Measurements from ENCODE around the gene MPV17. TPM values are rescaled to one million over a fixed set of nuclear protein-coding genes. Genes with fewer than 3 reads are reported as not detected.

Gene MPV17
- total and polyA plus RNA-seq, 2 of the 13 experiments (the other 11 are each of a cell fraction or from before 2014, with no cell fraction given) = 48.9 to 129 TPM

- TF ChIP-seq AFF4 (CRISPR knock-in tag; IDR thresholded peaks at IDR 0.05) (no peak), FOXJ3 (CRISPR knock-in tag; IDR thresholded peaks at IDR 0.05; ENCODE audit: borderline replicate concordance) (no peak), ZBTB34 (CRISPR knock-in tag; IDR thresholded peaks at IDR 0.05) (no peak), ZNF451 (CRISPR knock-in tag; IDR thresholded peaks at IDR 0.05) (no peak), ZBTB3 (CRISPR knock-in tag; IDR thresholded peaks at IDR 0.05; ENCODE audit: borderline replicate concordance, low read depth) (peak; percentile 81; the same call in 1 of the 2 replicates), POLR2A (IDR thresholded peaks at IDR 0.05; ENCODE audit: insufficient read depth in 1 of 2, low read depth in 2 of 2, low read length in 2 of 2) (peak in 1 of 2 experiments; percentile 68; a peak in 1 of 4 replicates), ZBTB46 (CRISPR knock-in tag; IDR thresholded peaks at IDR 0.05; ENCODE audit: borderline replicate concordance) (no peak), GMEB2 (CRISPR knock-in tag; IDR thresholded peaks at IDR 0.05; ENCODE audit: low read depth) (no peak), LCORL (IDR thresholded peaks at IDR 0.05) (no peak), LCORL (CRISPR knock-in tag; IDR thresholded peaks at IDR 0.05) (no peak), SIN3A (IDR thresholded peaks at IDR 0.05; ENCODE audit: borderline replicate concordance, low read depth, low read length) (no peak; the same call in none of the 2 replicates), ATM (IDR thresholded peaks at IDR 0.05; ENCODE audit: borderline replicate concordance) (no peak), ZNF788 (CRISPR knock-in tag; IDR thresholded peaks at IDR 0.05; ENCODE audit: borderline replicate concordance) (no peak), SYNCRIP (IDR thresholded peaks at IDR 0.05; ENCODE audit: insufficient read depth, low read depth, low read length) (no peak), ZNF441 (CRISPR knock-in tag; IDR thresholded peaks at IDR 0.05; ENCODE audit: borderline replicate concordance) (peak; percentile 39; the same call in 1 of the 2 replicates), ZNF598 (CRISPR knock-in tag; IDR thresholded peaks at IDR 0.05; ENCODE audit: borderline replicate concordance) (no peak; the same call in 1 of the 2 replicates), EP300 (IDR thresholded peaks at IDR 0.05; ENCODE audit: low read depth in 2 of 2, low read length in 2 of 2) (no peak), EP300 (CRISPR knock-in tag; IDR thresholded peaks at IDR 0.05; ENCODE audit: borderline replicate concordance) (no peak), ZNF792 (CRISPR knock-in tag; IDR thresholded peaks at IDR 0.05) (no peak; the same call in 1 of the 2 replicates), RFX5 (IDR thresholded peaks at IDR 0.05; ENCODE audit: low read depth, low read length) (no peak), NFIC (IDR thresholded peaks at IDR 0.05; ENCODE audit: low read length) (no peak)
These were observed 48.1 kb upstream of the MPV17 start (continued) for GRCh38 chr2:27370816-27371620.

All from HepG2 (cell line).